Measurements from ENCODE around the gene AUTS2.

AUTS2 gene

DNA sequence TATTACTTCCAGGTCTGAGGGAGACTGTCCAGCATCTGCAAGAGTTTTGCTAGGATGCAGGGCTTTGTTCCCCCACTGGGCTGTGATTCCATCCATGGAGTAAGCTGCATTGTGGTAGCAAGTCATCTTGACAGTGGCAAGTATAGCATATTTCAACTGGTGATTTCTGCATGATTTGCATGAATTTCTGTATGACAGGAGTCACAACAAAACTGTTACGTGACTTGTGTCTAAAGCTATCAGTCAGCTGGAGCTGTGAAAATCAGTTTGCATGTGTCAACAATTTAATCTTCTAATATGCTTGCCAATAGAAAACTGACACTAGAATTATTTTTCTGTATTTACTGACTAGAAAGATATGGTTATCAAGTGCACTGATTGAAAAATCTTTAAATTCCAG is 344.3 kb downstream of the AUTS2 start:
- TF ChIP-seq SP1 (IDR thresholded peaks at IDR 0.05) (no peak), LEF1 (IDR thresholded peaks at IDR 0.05; ENCODE audit: borderline replicate concordance) (no peak), SUZ12 (IDR thresholded peaks at IDR 0.05) (no peak), CTBP1 (IDR thresholded peaks at IDR 0.05; ENCODE audit: borderline replicate concordance) (no peak), L3MBTL2 (conservative IDR thresholded peaks at IDR 0.05) (no peak), BHLHE40 (IDR thresholded peaks at IDR 0.05; ENCODE audit: borderline replicate concordance) (no peak), ARNT (IDR thresholded peaks at IDR 0.05) (no peak), HDGF (IDR thresholded peaks at IDR 0.05; ENCODE audit: borderline replicate concordance) (no peak), FOXM1 (IDR thresholded peaks at IDR 0.05; ENCODE audit: borderline replicate concordance) (no peak), FOXK2 (IDR thresholded peaks at IDR 0.05) (no peak), FOXA1 (IDR thresholded peaks at IDR 0.05) (no peak), NFRKB (IDR thresholded peaks at IDR 0.05) (no peak)
- TF ChIP-seq, protein P1, sequence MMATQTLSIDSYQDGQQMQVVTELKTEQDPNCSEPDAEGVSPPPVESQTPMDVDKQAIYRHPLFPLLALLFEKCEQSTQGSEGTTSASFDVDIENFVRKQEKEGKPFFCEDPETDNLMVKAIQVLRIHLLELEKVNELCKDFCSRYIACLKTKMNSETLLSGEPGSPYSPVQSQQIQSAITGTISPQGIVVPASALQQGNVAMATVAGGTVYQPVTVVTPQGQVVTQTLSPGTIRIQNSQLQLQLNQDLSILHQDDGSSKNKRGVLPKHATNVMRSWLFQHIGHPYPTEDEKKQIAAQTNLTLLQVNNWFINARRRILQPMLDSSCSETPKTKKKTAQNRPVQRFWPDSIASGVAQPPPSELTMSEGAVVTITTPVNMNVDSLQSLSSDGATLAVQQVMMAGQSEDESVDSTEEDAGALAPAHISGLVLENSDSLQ (IDR thresholded peaks at IDR 0.05): no peak
- DNase-seq (ENCODE audit: extremely low spot score): no peak
- ChIA-PET CTCF (interaction anchor here (0.6 kb wide), 1 partner anchor 100 kb away, joined by 3 read pairs; no protein-coding TSS in a partner anchor), POLR2A (no interaction called here)

- ChIA-PET CTCF (no interaction called here), POLR2A (no interaction called here)
- DNase-seq (ENCODE audit: extremely low spot score): no peak
Observed at GRCh38 chr7:69946901-69947300, 348.6 kb downstream of the AUTS2 start.

GRCh38 chr7:69947998-69948397 is 349.7 kb downstream of the AUTS2 start:
- no peak for DNase-seq (ENCODE audit: extremely low spot score)
- CTCF ChIA-PET: no interaction called here
- POLR2A ChIA-PET: no interaction called here
- TF ChIP-seq SUZ12 (IDR thresholded peaks at IDR 0.05) (no peak), ELF4 (IDR thresholded peaks at IDR 0.05) (no peak), FOXM1 (IDR thresholded peaks at IDR 0.05; ENCODE audit: borderline replicate concordance) (no peak), TARDBP (IDR thresholded peaks at IDR 0.05) (no peak)

More at GRCh38 chr7:69946901-69947300, 348.6 kb downstream of the AUTS2 start:
- no peak for TF ChIP-seq BHLHE40 (IDR thresholded peaks at IDR 0.05; ENCODE audit: borderline replicate concordance)
- no peak for TF ChIP-seq LEF1 (IDR thresholded peaks at IDR 0.05; ENCODE audit: borderline replicate concordance)

DNA sequence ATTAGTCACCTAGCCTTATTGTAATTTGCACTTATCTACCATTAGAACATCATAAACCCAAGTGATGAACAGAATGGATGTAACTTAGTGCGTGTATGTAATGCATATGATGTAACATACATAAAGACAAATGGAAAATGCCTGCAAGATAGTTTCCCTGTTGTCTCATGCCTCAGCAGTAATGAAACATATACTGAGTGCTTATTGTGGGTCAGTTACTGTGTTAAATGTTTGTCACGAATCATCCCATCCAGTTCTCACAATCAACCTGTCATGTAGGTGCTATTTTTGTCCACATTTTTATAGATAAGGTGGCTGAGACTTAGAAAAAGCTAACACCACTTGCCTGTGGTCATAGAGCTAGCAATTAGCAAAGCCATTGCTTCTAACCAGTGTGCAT is 350.8 kb downstream of the AUTS2 start:
- ChIA-PET CTCF (no interaction called here), POLR2A (no interaction called here)
- TF ChIP-seq LEF1 (IDR thresholded peaks at IDR 0.05; ENCODE audit: borderline replicate concordance): no peak
- no peak for TF ChIP-seq FOXK2 (IDR thresholded peaks at IDR 0.05)
- TF ChIP-seq HDGF (IDR thresholded peaks at IDR 0.05; ENCODE audit: borderline replicate concordance): no peak
- TF ChIP-seq, protein P1 (IDR thresholded peaks at IDR 0.05): no peak
- no peak for TF ChIP-seq ZNF384 (IDR thresholded peaks at IDR 0.05)
- no peak for TF ChIP-seq FOXM1 (IDR thresholded peaks at IDR 0.05; ENCODE audit: borderline replicate concordance)
- no peak for TF ChIP-seq ARNT (IDR thresholded peaks at IDR 0.05)
- TF ChIP-seq CTBP1 (IDR thresholded peaks at IDR 0.05; ENCODE audit: borderline replicate concordance): no peak
- no peak for TF ChIP-seq BHLHE40 (IDR thresholded peaks at IDR 0.05; ENCODE audit: borderline replicate concordance)
- no peak for TF ChIP-seq SP1 (IDR thresholded peaks at IDR 0.05)
- no peak for TF ChIP-seq L3MBTL2 (conservative IDR thresholded peaks at IDR 0.05)
- no peak for TF ChIP-seq FOXA1 (IDR thresholded peaks at IDR 0.05)
- DNase-seq (ENCODE audit: extremely low spot score): no peak

DNA sequence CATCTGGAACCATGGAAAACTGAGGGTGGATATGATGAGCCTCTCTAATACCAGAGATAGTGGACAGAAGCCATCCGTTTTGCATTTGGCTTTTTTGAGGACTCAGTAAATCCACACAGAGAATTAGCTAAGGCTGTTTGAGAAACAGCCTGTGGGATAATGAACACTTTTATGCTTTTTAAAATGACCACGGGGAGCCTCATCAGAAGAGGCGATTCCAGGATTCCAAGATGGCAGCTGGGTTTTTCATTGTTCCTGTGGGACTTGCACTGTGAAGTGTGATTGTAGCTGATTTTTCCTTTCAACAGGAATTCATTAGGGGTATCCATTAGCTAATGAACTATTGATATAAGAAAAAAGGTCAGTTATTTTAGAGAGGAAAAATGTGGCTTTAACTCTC is 353.2 kb downstream of the AUTS2 start:
- CTCF ChIA-PET: no interaction called here
- TF ChIP-seq, protein P1 (IDR thresholded peaks at IDR 0.05): no peak
- TF ChIP-seq FOXK2 (IDR thresholded peaks at IDR 0.05): no peak
- POLR2A ChIA-PET: no interaction called here
- no peak for DNase-seq (ENCODE audit: extremely low spot score)

DNA sequence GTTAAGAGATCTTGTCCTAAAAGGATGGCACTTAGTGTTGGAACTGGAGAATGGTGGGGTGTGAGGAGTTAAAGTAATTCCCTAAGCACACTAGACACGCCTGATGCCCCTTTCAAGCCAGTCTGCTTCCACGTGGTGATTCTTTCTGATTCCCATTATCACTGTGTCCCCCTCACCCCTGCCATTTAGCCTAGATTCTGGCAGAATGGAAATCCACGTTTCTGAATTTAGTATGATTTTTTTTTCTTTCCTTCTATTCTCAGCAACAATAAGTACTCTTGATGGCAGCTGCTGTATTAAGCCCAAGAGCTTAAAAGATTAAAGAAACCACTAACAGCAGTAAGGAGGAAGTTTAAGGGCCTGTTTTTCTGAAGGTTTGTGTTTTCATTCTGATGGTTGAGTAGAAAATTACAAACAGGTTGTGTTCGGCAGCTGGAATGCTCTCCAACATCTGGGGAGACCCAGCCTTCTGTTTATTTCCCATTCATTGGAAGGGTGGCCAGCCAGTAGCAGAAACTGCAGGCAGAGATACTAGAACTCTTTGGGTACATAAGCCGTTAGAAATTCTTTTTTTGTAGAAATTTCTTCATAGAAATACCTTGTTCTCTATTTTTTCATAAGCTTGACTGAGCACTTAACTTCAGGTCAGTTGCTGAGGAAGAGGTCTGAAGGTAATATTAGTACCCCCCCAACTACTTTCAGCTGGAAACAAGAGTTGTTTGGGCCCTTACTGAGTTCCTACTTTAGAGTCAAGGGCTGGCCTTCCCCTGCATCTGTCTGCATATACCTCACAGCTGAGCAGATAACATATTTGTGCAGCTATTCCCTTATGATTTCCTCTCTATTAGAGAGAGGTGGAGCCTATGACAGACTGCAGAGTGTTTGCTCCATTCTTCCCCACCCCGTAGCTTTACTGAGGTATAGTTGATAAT is 355.1 kb downstream of the AUTS2 start:
- ChIA-PET POLR2A (no interaction called here), CTCF (interaction anchor here (0.5 kb wide), 1 partner anchor 90 kb away, joined by 7 read pairs; no protein-coding TSS in a partner anchor)
- DNase-seq (ENCODE audit: extremely low spot score): no peak
- no peak for TF ChIP-seq ZNF384 (IDR thresholded peaks at IDR 0.05)
- TF ChIP-seq LEF1 (IDR thresholded peaks at IDR 0.05; ENCODE audit: borderline replicate concordance): no peak
- no peak for TF ChIP-seq SP1 (IDR thresholded peaks at IDR 0.05)
- TF ChIP-seq ELF4 (IDR thresholded peaks at IDR 0.05): no peak
- no peak for TF ChIP-seq SUZ12 (IDR thresholded peaks at IDR 0.05)
- no peak for TF ChIP-seq BHLHE40 (IDR thresholded peaks at IDR 0.05; ENCODE audit: borderline replicate concordance)
- TF ChIP-seq NFRKB (IDR thresholded peaks at IDR 0.05): no peak
- no peak for TF ChIP-seq CTBP1 (IDR thresholded peaks at IDR 0.05; ENCODE audit: borderline replicate concordance)
- no peak for TF ChIP-seq HDGF (IDR thresholded peaks at IDR 0.05; ENCODE audit: borderline replicate concordance)
- TF ChIP-seq ARNT (IDR thresholded peaks at IDR 0.05): no peak
- no peak for TF ChIP-seq TARDBP (IDR thresholded peaks at IDR 0.05)
- TF ChIP-seq, protein P1 (IDR thresholded peaks at IDR 0.05): no peak
- TF ChIP-seq FOXA1 (IDR thresholded peaks at IDR 0.05): no peak
- no peak for TF ChIP-seq FOXM1 (IDR thresholded peaks at IDR 0.05; ENCODE audit: borderline replicate concordance)
- no peak for TF ChIP-seq L3MBTL2 (conservative IDR thresholded peaks at IDR 0.05)
- no peak for TF ChIP-seq FOXK2 (IDR thresholded peaks at IDR 0.05)
